PFSK-1 (cell line): ENCODE results near the gene DKKL1.

Experiments used
- FOXP2 ChIP-seq: optimal IDR thresholded peaks from 2 replicates; pipeline ENCODE3; 2011; ENCODE audit warnings: borderline replicate concordance, control low read depth, inconsistent platforms; ENCODE audit not compliant: insufficient read depth; ENCODE audit errors: extremely low read length, extremely low read depth
- POLR2AphosphoS5 ChIP-seq: IDR thresholded peaks from 2 replicates; pipeline ENCODE4 v1.6.1; 2012; ENCODE audit warnings: low read depth, mild to moderate bottlenecking, control low read depth, low read length, moderate library complexity
- TAF1 ChIP-seq: IDR thresholded peaks from 2 replicates; pipeline ENCODE4 v1.6.1; 2012; ENCODE audit warnings: low read length, control low read depth, borderline replicate concordance; ENCODE audit not compliant: insufficient read depth
- TF ChIP-seq, protein P1 (sequence below), 2 experiments: IDR thresholded peaks; 2 replicates each; pipeline versions ENCODE4 v1.6.1 to v1.8.0; 2011 to 2012; ENCODE audit warnings: low read depth in 2 of 2, low read length in 2 of 2, control low read depth in 1 of 2, inconsistent platforms in 1 of 2, mild to moderate bottlenecking in 1 of 2, moderate library complexity in 1 of 2; ENCODE audit not compliant: insufficient read depth in 1 of 2

DNA sequence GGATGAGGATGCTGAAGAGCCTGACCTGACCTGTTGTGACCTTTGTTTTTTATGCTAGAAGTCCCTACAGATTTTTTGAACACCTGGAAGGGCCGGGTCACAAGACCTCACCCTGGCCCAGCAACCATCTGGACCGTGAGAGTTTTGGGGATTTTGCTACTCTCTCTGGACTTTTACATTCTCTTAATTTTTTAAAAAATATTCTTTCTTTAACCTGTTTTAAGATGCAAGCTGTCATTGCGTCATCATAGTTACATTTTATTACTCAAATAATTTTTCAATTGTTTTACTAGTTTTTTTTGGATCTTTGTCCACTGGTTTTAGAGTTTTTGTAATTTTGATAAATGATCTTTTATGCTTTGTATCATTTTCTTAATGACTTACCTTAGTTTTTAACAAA is 7.5 kb downstream of the DKKL1 start:
- TF ChIP-seq POLR2AphosphoS5 (no peak), TAF1 (no peak), FOXP2 (no peak)
- TF ChIP-seq, protein P1, sequence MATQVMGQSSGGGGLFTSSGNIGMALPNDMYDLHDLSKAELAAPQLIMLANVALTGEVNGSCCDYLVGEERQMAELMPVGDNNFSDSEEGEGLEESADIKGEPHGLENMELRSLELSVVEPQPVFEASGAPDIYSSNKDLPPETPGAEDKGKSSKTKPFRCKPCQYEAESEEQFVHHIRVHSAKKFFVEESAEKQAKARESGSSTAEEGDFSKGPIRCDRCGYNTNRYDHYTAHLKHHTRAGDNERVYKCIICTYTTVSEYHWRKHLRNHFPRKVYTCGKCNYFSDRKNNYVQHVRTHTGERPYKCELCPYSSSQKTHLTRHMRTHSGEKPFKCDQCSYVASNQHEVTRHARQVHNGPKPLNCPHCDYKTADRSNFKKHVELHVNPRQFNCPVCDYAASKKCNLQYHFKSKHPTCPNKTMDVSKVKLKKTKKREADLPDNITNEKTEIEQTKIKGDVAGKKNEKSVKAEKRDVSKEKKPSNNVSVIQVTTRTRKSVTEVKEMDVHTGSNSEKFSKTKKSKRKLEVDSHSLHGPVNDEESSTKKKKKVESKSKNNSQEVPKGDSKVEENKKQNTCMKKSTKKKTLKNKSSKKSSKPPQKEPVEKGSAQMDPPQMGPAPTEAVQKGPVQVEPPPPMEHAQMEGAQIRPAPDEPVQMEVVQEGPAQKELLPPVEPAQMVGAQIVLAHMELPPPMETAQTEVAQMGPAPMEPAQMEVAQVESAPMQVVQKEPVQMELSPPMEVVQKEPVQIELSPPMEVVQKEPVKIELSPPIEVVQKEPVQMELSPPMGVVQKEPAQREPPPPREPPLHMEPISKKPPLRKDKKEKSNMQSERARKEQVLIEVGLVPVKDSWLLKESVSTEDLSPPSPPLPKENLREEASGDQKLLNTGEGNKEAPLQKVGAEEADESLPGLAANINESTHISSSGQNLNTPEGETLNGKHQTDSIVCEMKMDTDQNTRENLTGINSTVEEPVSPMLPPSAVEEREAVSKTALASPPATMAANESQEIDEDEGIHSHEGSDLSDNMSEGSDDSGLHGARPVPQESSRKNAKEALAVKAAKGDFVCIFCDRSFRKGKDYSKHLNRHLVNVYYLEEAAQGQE (IDR thresholded peaks at IDR 0.05; ENCODE audit: insufficient read depth in 1 of 2, low read depth in 2 of 2, low read length in 2 of 2): no peak
